NCI-H1417 treated with DMSO at 0.1 percent for 48 hours (cell line): Measurements from ENCODE around the gene BRAP.
A peak's percentile ranks its signal among the peaks of the same experiment; 100 is the strongest.
"Not testable (repeated sequence)": the region's sequence is repeated elsewhere in the genome, so short reads cannot be mapped to it uniquely, and the experiment has no call there.

Experiments
- DNase-seq: peaks from one replicate; lab custom pipeline; 2025; lab: John Stamatoyannopoulos, UW

Gene BRAP

DNA sequence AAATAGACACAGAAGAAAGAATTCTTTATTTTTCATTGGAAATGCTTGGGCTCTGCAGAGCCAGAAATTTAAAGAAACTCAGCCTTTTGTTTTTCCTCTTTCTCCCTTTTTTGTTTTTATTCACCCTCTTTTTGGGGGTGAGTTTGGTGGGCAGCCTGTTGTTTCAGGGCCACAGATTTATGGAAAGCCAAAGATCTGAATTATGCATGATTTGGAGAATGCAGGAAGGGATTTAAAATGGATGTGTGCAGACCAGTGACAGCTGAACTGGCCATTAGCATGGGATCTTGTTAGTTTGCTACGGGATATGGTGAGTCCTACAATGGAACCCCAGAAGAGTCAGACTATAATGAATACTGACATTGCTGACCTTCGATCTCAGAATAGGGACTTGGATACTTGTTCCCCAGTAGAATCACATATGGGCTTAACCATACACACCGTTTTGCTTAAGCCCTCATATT lies 79.0 kb downstream of the BRAP start:
- no peak for DNase-seq

DNA sequence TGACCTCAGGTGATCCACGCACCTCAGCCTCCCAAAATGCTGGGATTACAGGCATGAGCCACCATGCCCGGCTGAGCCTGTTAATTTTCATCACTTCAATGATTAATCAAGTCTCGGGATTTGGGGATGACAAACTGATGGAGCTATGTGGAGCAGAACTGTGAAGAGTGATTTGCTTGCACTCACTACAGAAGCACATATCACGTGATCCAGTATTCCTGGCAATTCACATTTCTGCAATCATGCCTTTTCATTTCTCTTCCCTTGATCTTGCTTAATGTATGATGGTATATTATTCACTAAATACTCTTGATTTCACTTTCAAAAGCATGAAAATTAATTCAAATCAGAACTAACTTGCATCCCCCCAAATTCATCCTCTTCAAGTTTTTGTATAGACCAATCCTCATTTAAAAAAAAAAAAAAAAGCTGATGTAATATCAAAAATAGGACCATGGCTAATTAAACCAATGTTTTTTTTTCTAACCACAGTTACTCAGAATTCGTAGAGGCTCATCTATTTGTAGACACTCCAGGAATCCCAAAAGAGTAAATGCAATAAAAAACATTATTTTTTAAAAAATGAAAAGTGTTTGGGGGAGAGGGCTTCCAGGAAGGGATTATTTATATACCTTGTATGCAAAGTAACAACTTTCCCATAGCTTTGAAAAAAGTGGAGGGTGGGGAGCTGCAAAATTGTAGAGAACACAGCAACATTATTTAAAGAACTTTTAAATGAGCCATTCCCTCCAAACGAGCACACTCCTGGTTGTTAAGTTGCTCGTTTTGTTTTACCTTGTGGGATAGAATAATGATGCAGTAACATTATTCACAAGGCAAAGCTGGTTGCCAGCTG lies 79.6 kb downstream of the BRAP start:
- DNase-seq: no peak

DNA sequence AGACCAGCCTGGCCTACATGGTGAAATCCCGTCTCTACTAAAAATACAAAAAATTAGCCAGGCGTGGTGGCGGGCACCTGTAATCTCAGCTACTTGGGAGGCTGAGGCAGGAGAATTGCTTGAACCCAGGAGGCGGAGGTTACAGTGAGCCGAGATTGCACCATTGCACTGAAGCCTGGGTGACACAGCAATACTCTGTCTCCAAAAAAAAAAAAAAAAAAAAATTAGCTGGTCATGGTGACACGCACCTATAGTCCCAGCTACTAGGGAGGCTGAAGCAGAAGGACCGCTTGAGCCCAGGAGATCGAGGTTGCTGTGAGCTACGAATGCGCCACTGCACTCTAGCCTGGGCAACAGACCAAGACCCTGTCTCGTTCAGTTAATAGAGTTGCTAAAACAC lies 82.9 kb downstream of the BRAP start:
- DNase-seq: not testable (repeated sequence)

DNA sequence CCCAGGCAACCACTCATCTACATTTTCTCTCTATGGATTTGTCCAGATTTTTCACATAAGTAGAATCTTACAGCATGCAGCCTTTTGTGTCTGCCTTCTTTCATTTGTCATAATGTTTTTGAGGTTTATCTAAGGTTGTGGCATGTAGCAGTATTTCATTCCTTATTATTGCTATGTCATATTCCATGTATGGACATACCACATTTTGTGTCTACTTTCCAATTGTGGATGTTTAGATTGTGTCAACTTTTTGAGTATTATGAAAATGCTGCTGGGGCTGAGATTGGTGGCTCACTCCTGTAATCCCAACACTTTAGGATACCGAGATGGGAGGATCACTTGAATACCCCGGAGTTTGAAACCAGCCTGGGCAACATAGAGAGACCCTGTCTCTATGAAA lies 83.4 kb downstream of the BRAP start:
- DNase-seq: no peak

DNA sequence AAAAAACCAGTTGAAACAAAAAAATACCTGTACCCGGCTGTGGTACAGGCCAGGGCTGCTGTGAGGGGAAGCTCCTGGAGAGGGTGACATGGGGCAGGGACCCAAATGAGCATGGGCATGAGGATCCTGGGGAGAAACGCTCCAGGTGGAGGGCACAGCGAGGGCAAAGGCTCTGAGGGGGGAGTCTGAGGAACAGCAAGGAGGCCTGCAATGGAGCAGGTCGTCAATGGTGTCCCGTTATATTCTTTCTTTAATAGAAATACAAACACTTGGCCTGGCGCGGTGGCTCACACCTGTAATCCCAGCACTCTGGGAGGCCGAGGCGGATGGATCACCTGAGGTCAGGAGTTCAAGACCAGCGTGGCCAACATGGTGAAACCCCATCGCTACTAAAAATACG lies 84.8 kb downstream of the BRAP start:
- not testable (repeated sequence) for DNase-seq

DNA sequence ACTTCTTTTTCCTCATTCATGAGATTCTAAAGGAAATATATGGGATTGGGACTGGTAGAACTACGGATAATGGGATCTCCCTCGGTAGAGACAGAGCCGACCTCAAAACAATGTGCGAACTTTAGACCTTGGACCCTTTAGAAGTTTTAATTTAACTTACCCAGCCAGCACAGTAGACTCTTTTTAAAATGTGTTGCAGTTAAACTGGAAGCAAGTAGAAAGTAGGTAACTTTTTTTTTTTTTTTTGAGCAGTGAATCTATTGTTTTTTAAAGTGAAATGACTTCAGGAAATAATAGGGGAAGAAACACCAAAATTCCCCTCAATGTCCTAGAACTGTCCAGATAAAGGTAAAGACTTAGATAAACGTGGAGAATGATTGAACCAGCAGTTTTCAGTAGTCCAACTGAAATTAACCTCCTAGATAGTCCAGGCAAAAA lies 85.5 kb downstream of the BRAP start:
- DNase-seq: no peak

DNA sequence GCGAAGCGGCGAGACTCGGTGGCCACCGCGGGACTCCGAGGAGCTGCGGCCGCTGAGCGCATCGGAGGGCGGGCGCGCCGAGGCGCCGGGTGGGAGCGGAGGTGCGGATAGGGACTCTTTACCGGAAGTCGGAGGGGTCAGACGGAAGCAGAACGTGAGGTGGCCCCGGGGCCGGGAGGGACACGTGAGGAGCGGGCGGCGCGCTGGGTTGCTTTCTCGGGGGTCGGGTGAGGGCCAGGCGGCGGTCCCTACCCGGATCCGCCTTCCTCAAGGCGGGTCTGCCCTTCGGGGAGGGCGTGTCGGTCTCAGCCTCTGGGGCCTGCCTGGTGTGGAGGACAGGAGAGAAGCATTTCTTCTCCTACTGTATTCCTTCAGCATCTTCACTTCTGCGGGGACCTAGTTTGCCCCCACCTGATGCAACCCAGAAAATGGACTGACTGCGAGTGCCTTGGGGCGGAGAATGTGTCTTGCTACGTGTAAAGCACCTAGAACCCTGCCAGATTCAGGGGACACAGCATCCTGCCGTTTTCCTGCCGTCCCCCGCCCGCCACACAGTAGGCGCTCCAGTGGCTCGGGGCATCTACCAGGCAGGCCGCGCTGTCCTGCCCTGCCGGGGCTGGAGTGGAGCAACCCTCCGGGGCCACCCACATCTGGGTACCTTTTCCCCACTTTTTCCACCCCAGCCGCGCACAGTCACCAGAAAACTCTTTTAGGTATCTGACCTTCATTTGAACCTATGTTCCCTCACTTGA lies 86.1 kb downstream of the BRAP start:
- DNase-seq: peak; percentile 78

DNA sequence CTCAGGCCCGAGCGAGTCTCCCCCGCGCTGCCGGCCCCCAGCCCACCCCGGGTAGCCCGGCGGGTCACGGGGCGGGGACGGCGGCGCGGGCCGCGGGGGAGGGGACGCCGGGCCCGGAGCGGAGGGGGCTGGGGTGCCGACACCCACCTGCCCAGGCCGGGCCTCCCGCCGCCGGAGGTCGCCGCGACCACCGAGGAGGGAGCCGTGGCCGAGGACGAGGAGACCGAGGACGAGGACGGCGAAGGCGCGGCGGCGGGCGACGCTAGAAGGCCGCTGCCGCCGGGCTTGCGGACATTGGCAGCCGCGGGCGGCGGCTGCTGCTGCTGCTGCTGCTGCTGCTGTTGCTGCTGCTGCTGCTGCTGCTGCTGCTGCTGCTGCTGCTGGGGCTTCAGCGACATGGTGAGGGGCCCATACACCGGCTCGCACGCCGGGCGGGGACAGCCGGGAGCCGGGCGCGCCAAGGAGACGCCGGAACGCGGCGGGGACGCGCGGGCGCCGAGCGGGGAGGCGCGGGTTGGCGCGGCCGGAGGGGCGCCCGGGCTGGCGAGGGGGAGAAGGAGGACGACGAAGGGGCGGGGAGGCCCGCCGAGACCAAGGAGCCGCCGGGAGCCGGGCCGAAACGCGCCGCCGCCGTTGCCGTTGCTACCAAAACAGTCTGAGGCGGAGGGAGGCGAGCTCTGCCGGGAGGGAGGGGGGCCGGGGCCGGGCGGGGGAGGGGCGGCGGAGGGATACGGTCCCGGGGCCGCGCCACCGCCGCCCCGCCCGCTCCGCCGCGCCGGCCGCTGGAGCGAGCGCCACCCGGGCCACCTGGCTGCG lies 86.9 kb downstream of the BRAP start, which contains the start of gene ATXN2:
ATXN2 (minus strand) TSS at position 679 of the 816 bp plus-strand sequence; CDS start at position 398, 281 bp downstream.
- DNase-seq: no peak

DNA sequence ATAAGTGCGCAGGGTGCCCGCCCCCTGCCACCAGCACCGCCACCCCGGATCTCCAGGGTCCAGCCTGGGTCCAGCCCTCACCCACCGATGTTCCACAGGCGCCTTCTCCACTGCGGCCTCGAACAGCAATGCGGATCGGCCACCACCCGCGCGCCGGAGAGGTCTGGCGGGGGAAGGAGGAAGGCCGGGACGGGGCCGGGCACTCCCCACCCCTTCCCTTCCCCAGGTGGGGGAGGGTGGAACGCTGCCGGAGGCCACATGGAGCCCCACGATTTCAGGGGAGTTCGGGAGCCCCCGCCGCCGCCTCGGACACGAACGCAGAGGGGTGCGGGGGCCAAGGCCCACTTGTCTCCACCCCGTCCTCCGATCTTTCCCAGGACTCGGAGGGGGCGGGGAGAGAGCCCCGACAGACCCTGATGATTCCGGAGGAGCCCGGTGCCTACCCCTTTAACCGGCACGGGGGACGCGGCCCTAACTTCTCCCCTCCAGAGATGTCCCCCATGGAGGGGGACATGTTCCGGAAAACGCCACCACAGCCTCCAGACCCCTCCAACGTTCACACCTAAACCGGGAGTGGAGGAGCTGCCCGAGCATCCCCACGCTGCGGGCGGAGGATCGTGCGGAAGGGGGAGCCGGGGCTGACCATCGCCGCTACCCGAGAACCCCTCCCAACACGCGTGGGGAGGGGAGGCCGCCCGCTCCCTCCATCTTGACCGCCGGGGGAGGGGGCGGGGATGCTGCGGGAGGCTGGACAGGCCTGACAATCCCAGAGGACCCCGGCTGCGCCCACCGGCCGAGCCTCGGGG lies 87.7 kb downstream of the BRAP start:
- DNase-seq: no peak

DNA sequence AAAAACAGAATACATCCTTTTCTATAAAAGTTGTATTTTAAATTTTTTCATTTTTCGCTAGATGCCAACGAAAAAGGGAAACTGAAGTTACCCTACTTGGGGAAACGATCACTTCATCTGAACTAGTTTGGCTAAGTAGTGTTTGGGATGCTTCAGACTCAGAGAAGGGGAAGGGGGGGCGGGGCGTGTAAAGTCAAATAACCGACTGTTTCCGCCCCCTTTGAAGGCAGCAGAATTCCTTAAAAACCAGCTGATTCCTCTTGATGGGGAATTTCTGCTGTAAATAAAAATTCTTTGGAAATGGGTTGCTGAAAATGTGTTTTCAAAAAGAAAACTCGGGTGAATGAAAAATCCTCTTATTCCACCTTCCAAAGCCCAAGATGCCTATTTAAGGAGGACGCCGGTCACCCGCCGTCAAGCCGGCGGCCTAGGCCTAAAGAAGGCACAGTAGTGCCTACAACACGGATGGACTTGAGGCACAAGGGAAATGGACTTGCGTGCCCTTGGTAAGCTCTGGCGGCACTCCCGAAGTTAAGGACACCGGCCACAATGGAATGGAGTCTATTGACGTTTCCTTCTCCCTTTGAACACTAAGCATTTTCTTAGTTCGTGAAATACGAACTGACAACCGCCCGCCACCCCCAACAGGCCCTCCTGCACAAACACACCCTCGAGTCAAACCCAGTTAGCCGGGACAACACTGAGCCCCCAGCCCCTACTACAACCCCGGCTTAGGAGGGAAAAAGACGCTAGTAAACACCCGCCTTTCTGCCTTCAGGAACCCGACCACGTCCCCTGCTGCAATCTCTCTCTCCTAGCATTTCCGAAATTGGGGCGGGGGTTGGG lies 88.5 kb downstream of the BRAP start:
- no peak for DNase-seq

DNA sequence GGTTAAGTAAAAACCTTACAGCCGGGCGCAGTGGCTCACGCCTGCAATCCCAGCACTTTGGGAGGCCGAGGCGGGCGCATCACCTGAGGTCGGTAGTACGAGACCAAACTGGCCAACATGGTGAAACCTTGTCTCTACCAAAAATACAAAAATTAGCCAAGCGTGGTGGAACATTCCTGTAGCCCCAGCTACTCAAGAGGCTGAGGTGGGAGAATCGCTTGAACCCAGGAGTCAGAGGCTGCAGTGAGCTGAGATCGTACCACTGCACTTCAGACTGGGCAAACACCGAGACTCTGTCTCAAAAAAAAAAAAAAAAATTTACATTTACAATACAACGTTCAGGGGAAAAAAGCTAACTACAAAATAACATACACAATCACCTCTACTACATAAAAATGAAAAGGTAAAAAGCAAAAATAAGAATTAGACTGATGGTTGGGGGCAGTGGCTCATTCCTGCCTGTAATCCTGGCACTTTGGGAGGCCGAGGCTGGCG lies 90.4 kb downstream of the BRAP start:
- not testable (repeated sequence) for DNase-seq
